H9 (cell line): ENCODE data around the gene PAPOLA. TPM values are rescaled to one million over a fixed set of nuclear protein-coding genes. Genes with fewer than 3 reads are reported as not detected.

ENCODE experiments used
- DNase-seq: peaks from one replicate; pipeline ENCODE4 v3.0.0-alpha.2; 2017
- H2AFZ ChIP-seq: one replicate; pipeline ENCODE4 v1.6.1; 2013; ENCODE audit warnings: mild to moderate bottlenecking, low read length, control low read depth, moderate library complexity
- H2AK5ac ChIP-seq: 2 replicates; pipeline ENCODE4 v1.6.1; 2013; ENCODE audit warnings: low read length, control low read depth, mixed read lengths; ENCODE audit not compliant: insufficient read length
- H2BK120ac ChIP-seq: one replicate; pipeline ENCODE4 v1.6.1; 2013; ENCODE audit warnings: low read depth, mild to moderate bottlenecking, low read length, control low read depth, inconsistent platforms; ENCODE audit not compliant: poor library complexity, severe bottlenecking
- H2BK12ac ChIP-seq: 2 replicates; pipeline ENCODE4 v1.6.1; 2013; ENCODE audit warnings: low read length, control low read depth, mixed read lengths, low read depth; ENCODE audit not compliant: insufficient read length
- H2BK15ac ChIP-seq: 2 replicates; pipeline ENCODE4 v1.6.1; 2013; ENCODE audit warnings: low read depth, low read length, control low read depth
- H2BK20ac ChIP-seq: one replicate; pipeline ENCODE4 v1.6.1; 2013; ENCODE audit warnings: low read depth, mild to moderate bottlenecking, low read length, control low read depth, inconsistent platforms; ENCODE audit not compliant: poor library complexity, severe bottlenecking
- H2BK5ac ChIP-seq: 2 replicates; pipeline ENCODE4 v1.6.1; 2013; ENCODE audit warnings: low read length, control low read depth, mixed read lengths; ENCODE audit not compliant: insufficient read length
- H3K14ac ChIP-seq: 2 replicates; pipeline ENCODE4 v1.6.1; 2013; ENCODE audit warnings: low read length, control low read depth; ENCODE audit not compliant: insufficient read depth
- H3K18ac ChIP-seq: 2 replicates; pipeline ENCODE4 v1.6.1; 2013; ENCODE audit warnings: low read depth, mild to moderate bottlenecking, mixed read lengths, low read length, control low read depth; ENCODE audit not compliant: insufficient read length
- H3K23ac ChIP-seq: 2 replicates; pipeline ENCODE4 v1.6.1; 2013; ENCODE audit warnings: low read length, control low read depth, mixed read lengths, low read depth; ENCODE audit not compliant: insufficient read length
- H3K23me2 ChIP-seq: 2 replicates; pipeline ENCODE4 v1.6.1; 2013; ENCODE audit warnings: low read depth, mild to moderate bottlenecking, mixed read lengths, low read length, control low read depth; ENCODE audit not compliant: insufficient read length, poor library complexity, severe bottlenecking
- H3K27ac ChIP-seq: 2 replicates; pipeline ENCODE4 v1.5.1; 2013; ENCODE audit warnings: low read length, control low read depth, mixed read lengths, low read depth; ENCODE audit not compliant: insufficient read length
- H3K27me3 ChIP-seq: 2 replicates; pipeline ENCODE4 v1.6.1; 2013; ENCODE audit warnings: low read length, control low read depth, inconsistent platforms; ENCODE audit not compliant: insufficient read depth
- H3K4ac ChIP-seq: 2 replicates; pipeline ENCODE4 v1.6.1; 2013; ENCODE audit warnings: low read depth, mild to moderate bottlenecking, control low read depth, inconsistent platforms, low read length, moderate library complexity
- H3K4me1 ChIP-seq: 2 replicates; pipeline ENCODE4 v1.6.1; 2013; ENCODE audit warnings: low read length, control low read depth, inconsistent platforms; ENCODE audit not compliant: insufficient read depth
- H3K4me2 ChIP-seq: 2 replicates; pipeline ENCODE4 v1.6.1; 2013; ENCODE audit warnings: low read length, control low read depth, mixed read lengths; ENCODE audit not compliant: insufficient read length, insufficient read depth
- H3K56ac ChIP-seq: 2 replicates; pipeline ENCODE4 v1.6.1; 2013; ENCODE audit warnings: low read depth, mild to moderate bottlenecking, mixed read lengths, low read length, control low read depth; ENCODE audit not compliant: insufficient read length
- H3K79me1 ChIP-seq: 2 replicates; pipeline ENCODE4 v1.6.1; 2013; ENCODE audit warnings: low read depth, mild to moderate bottlenecking, moderate library complexity, low read length, control low read depth, inconsistent platforms; ENCODE audit not compliant: insufficient read depth, poor library complexity, severe bottlenecking
- H3K79me2 ChIP-seq: 2 replicates; pipeline ENCODE4 v1.6.1; 2013; ENCODE audit warnings: low read length, control low read depth, inconsistent platforms; ENCODE audit not compliant: insufficient read depth
- H3K9ac ChIP-seq: 2 replicates; pipeline ENCODE4 v1.6.1; 2013; ENCODE audit warnings: low read length, control low read depth, mixed read lengths; ENCODE audit not compliant: insufficient read length; ENCODE audit errors: extremely low read depth
- H3K9me3 ChIP-seq: one replicate; pipeline ENCODE4 v1.6.1; 2013; ENCODE audit warnings: low read depth, low read length, inconsistent platforms; ENCODE audit not compliant: control insufficient read depth
- H3T11ph ChIP-seq: one replicate; pipeline ENCODE4 v1.6.1; 2013; ENCODE audit warnings: mild to moderate bottlenecking, low read length, control low read depth, inconsistent platforms
- H4K20me1 ChIP-seq: one replicate; pipeline ENCODE4 v1.6.1; 2013; ENCODE audit not compliant: control insufficient read depth, insufficient read length, insufficient read depth
- H4K5ac ChIP-seq: 2 replicates; pipeline ENCODE4 v1.6.1; 2013; ENCODE audit warnings: low read depth, mild to moderate bottlenecking, mixed read lengths, low read length, control low read depth; ENCODE audit not compliant: insufficient read length
- H4K8ac ChIP-seq: replicated peaks from 2 replicates; pipeline ENCODE4 v1.6.1; 2013; ENCODE audit warnings: low read length, control low read depth, mixed read lengths, low read depth; ENCODE audit not compliant: insufficient read length
- H4K91ac ChIP-seq: 2 replicates; pipeline ENCODE4 v1.6.1; 2013; ENCODE audit warnings: low read depth, mild to moderate bottlenecking, moderate library complexity, mixed read lengths, low read length, control low read depth; ENCODE audit not compliant: insufficient read length
- H3K27ac Mint-ChIP-seq, 3 experiments: 2 replicates in 2 of 3; 3 replicates in 1 of 3; pipeline ENCODE4 v1.8.0; 2020 to 2021; ENCODE audit warnings: mixed read lengths in 3 of 3, mild to moderate bottlenecking in 1 of 3, moderate library complexity in 1 of 3
- H3K27me3 Mint-ChIP-seq: 2 replicates; pipeline ENCODE4 v1.8.0; 2021; ENCODE audit warnings: low read depth, mild to moderate bottlenecking, moderate library complexity, mixed read lengths
- H3K36me3 Mint-ChIP-seq, 3 experiments: 2 replicates in 2 of 3; 3 replicates in 1 of 3; pipeline ENCODE4 v1.8.0; 2020 to 2021; ENCODE audit warnings: low read depth in 3 of 3, mixed read lengths in 3 of 3; ENCODE audit not compliant: insufficient read depth in 1 of 3
- H3K4me1 Mint-ChIP-seq, 2 experiments: 2 replicates each; pipeline ENCODE4 v1.8.0; 2020; ENCODE audit warnings: mixed read lengths in 2 of 2
- H3K4me3 Mint-ChIP-seq, 2 experiments: 2 replicates in 1 of 2; 3 replicates in 1 of 2; pipeline ENCODE4 v1.8.0; 2020 to 2021; ENCODE audit warnings: mild to moderate bottlenecking in 2 of 2, mixed read lengths in 2 of 2, moderate library complexity in 1 of 2
- H3K9me3 Mint-ChIP-seq, 2 experiments: 2 replicates in 1 of 2; 3 replicates in 1 of 2; pipeline ENCODE4 v1.8.0; 2020; ENCODE audit warnings: mild to moderate bottlenecking in 2 of 2, mixed read lengths in 2 of 2, moderate library complexity in 1 of 2
- CTCF ChIP-seq: fragments of 200-600 bp; sonication (generic); conservative IDR thresholded peaks from 3 replicates; pipeline ENCODE4 v1.8.0; 2021; ENCODE audit warnings: antibody characterized with exemption, mild to moderate bottlenecking
- WGBS: extraction: QIAGEN DNeasy Blood & Tissue Kit; methylation state at CpG from one replicate; pipeline ENCODE4 v1.1.7; 2013; ENCODE audit warnings: missing lambda C conversion rate, low lambda C conversion rate, mixed read lengths; ENCODE audit not compliant: insufficient read length; ENCODE audit errors: extremely low coverage; 5-methylcytosine and 5-hydroxymethylcytosine counted together
- total RNA-seq: library from RNA; stranded (reverse); gene quantifications from 2 replicates; pipeline ENCODE4 v1.2.1, GENCODE V29; 2021

PAPOLA gene
- total RNA-seq, 1 experiment from 2014 or later, result 188 TPM

- no peaks in the 10 kb centered on the region for H3K9me3 ChIP-seq
- Mint-ChIP-seq H3K27ac (no peak overlapping the region), H3K36me3 (no peaks in the 10 kb centered on the region), H3K4me1 (peaks cover 12 to 22% of the 10 kb centered on the region in 2 experiments), H3K4me3 (no peak overlapping the region), H3K9me3 (no peaks in the 10 kb centered on the region), H3K27me3 (peaks cover 30% of the 10 kb centered on the region)
- no peak for TF ChIP-seq CTCF
- H3K23ac ChIP-seq, result no peak overlapping the region
- H3K9ac ChIP-seq, result no peak overlapping the region
- no peak overlapping the region for H4K8ac ChIP-seq
- H4K91ac ChIP-seq, result no peak overlapping the region
- DNase-seq, result peak; percentile 24
- no peak overlapping the region for H2AK5ac ChIP-seq
- no peak overlapping the region for H2BK120ac ChIP-seq
- no peak overlapping the region for H3K27ac ChIP-seq
- H3K4me1 ChIP-seq, result no peaks in the 10 kb centered on the region
- peaks cover 7% of the 10 kb centered on the region for H3K23me2 ChIP-seq
- no peaks in the 10 kb centered on the region for H3K79me1 ChIP-seq
- H2BK15ac ChIP-seq, result no peak overlapping the region
- H3T11ph ChIP-seq, result no peak overlapping the region
- WGBS, result no CpG with 5 or more reads among the region's 22 CpGs
- no peak overlapping the region for H3K14ac ChIP-seq
- H2BK20ac ChIP-seq, result no peak overlapping the region
- no peak overlapping the region for H2BK12ac ChIP-seq
- H3K4me2 ChIP-seq, result no peak overlapping the region
- H2AFZ ChIP-seq, result no peak overlapping the region
- H3K18ac ChIP-seq, result no peak overlapping the region
- no peaks in the 10 kb centered on the region for H3K79me2 ChIP-seq
- H4K20me1 ChIP-seq, result no peaks in the 10 kb centered on the region
- H3K56ac ChIP-seq, result no peak overlapping the region
- H3K4ac ChIP-seq, result no peak overlapping the region
- no peaks in the 10 kb centered on the region; the same call in 1 of the 2 replicates for H3K27me3 ChIP-seq
- no peak overlapping the region for H2BK5ac ChIP-seq
- no peak overlapping the region for H4K5ac ChIP-seq
Measured at GRCh38 chr14:96588410-96589257, 86.5 kb downstream of the PAPOLA start.
